A549 (cell line): ENCODE measurements around the gene TBCE. TPM values are rescaled to one million over a fixed set of nuclear protein-coding genes. Genes with fewer than 3 reads are reported as not detected.

Experiments used
- ESRRA ChIP-seq: fragments of 150-350 bp; IDR thresholded peaks from 2 replicates; pipeline ENCODE4 v1.6.1; 2014; ENCODE audit warnings: mild to moderate bottlenecking, low read length, borderline replicate concordance
- FOSL2 ChIP-seq, 2 experiments: fragments of 450-650 bp in 1 of 2; fragments of >200 bp in 1 of 2; sonication (Bioruptor Twin) in 1 of 2; formaldehyde crosslinking; IDR thresholded peaks; 2 replicates each; pipeline versions ENCODE4 v1.5.0 to v1.6.1; 2016 to 2020; ENCODE audit warnings: mild to moderate bottlenecking in 1 of 2, moderate library complexity in 1 of 2
- FOXS1 ChIP-seq: fragments of 250-450 bp; sonication (Bioruptor Pico); IDR thresholded peaks from 2 replicates; pipeline ENCODE4 v1.5.0; 2020; ENCODE audit warnings: mild to moderate bottlenecking, moderate library complexity
- HOXA7 ChIP-seq: fragments of 250-450 bp; sonication (Bioruptor Pico); IDR thresholded peaks from 2 replicates; pipeline ENCODE4 v1.5.0; 2020; ENCODE audit warnings: mild to moderate bottlenecking, moderate library complexity
- HOXB13 ChIP-seq: fragments of 250-450 bp; sonication (Bioruptor Pico); IDR thresholded peaks from 2 replicates; pipeline ENCODE4 v1.5.0; 2020; ENCODE audit warnings: low read depth, mild to moderate bottlenecking, moderate library complexity
- HOXB5 ChIP-seq: fragments of 250-450 bp; sonication (Bioruptor Pico); IDR thresholded peaks from 2 replicates; pipeline ENCODE4 v1.5.0; 2020; ENCODE audit warnings: mild to moderate bottlenecking, moderate library complexity
- MAZ ChIP-seq: fragments of 150-350 bp; IDR thresholded peaks from 2 replicates; pipeline ENCODE4 v1.6.1; 2014; ENCODE audit warnings: antibody characterized with exemption, low read depth, low read length, borderline replicate concordance
- NFE2L2 ChIP-seq: fragments of 150-350 bp; conservative IDR thresholded peaks from 2 replicates; pipeline ENCODE4 v1.6.1; 2014; ENCODE audit warnings: low read length
- NPAS2 ChIP-seq: fragments of 250-450 bp; sonication (Bioruptor Pico); IDR thresholded peaks from 2 replicates; pipeline ENCODE4 v1.8.0; 2022; ENCODE audit warnings: mild to moderate bottlenecking, moderate library complexity, borderline replicate concordance
- NR3C1 ChIP-seq: fragments of >200 bp; sonication (Bioruptor Twin); formaldehyde crosslinking; IDR thresholded peaks from 3 replicates; pipeline ENCODE4 v1.6.1; 2017
- PHF8 ChIP-seq: fragments of 200-600 bp; sonication (generic); IDR thresholded peaks from 2 replicates; pipeline ENCODE4 v1.6.1; 2016; ENCODE audit warnings: low read depth, mild to moderate bottlenecking, antibody characterized with exemption, moderate library complexity, borderline replicate concordance
- RCOR1 ChIP-seq: fragments of 150-350 bp; IDR thresholded peaks from 2 replicates; pipeline ENCODE4 v1.6.1; 2014; ENCODE audit warnings: antibody characterized with exemption, low read length, low read depth
- RNF2 ChIP-seq: fragments of 200-600 bp; sonication (generic); IDR thresholded peaks from 2 replicates; pipeline ENCODE4 v1.6.1; 2016; ENCODE audit warnings: low read depth, mild to moderate bottlenecking, antibody characterized with exemption, moderate library complexity, borderline replicate concordance
- SMC3 ChIP-seq: fragments of >200 bp; sonication (Bioruptor Twin); formaldehyde crosslinking; IDR thresholded peaks from 3 replicates; pipeline ENCODE4 v1.6.1; 2018; ENCODE audit warnings: inconsistent platforms
- SREBF2 ChIP-seq: fragments of 450-650 bp; IDR thresholded peaks from 2 replicates; pipeline ENCODE4 v1.6.1; 2014; ENCODE audit warnings: mild to moderate bottlenecking, moderate library complexity
- TP53 ChIP-seq: fragments of 250-450 bp; sonication (Bioruptor Pico); IDR thresholded peaks from 2 replicates; pipeline ENCODE4 v1.5.0; 2021; ENCODE audit warnings: mild to moderate bottlenecking, moderate library complexity
- ZC3H11A ChIP-seq: fragments of 450-650 bp; IDR thresholded peaks from 2 replicates; pipeline ENCODE4 v1.6.1; 2014; ENCODE audit warnings: antibody characterized with exemption, mild to moderate bottlenecking
- ZFP36 ChIP-seq: fragments of 450-650 bp; IDR thresholded peaks from 2 replicates; pipeline ENCODE4 v1.6.1; 2014; ENCODE audit warnings: borderline replicate concordance; ENCODE audit not compliant: partially characterized antibody
- polyA plus RNA-seq, 4 experiments: library from polyadenylated mRNA; depleted of rRNA in 3 of 4; stranded (reverse); fragments of >200 nt; fragmentation: RNase III in 1 of 4; extraction: RNeasy Plus Mini Kit Qiagen cat#74134 plus additional on column Dnase treatment in 1 of 4; gene quantifications; 2 replicates in 3 of 4; 3 replicates in 1 of 4; pipeline ENCODE4 v1.2.3, GENCODE V29; 2011 to 2017
- TF ChIP-seq, protein P1 (sequence below): fragments of 250-450 bp; sonication (Bioruptor Pico); IDR thresholded peaks from 2 replicates; pipeline ENCODE4 v1.5.0; 2021; ENCODE audit warnings: mild to moderate bottlenecking, moderate library complexity, borderline replicate concordance
- TF ChIP-seq, protein P2 (sequence below): fragments of 450-650 bp; IDR thresholded peaks from 2 replicates; pipeline ENCODE4 v1.6.1; 2014; ENCODE audit warnings: antibody characterized with exemption
- TF ChIP-seq, protein P3 (sequence below): IDR thresholded peaks from 2 replicates; pipeline ENCODE4 v1.6.1; 2012
- TF ChIP-seq, protein P4 (sequence below): fragments of >200 bp; sonication (Bioruptor Twin); formaldehyde crosslinking; IDR thresholded peaks from 2 replicates; pipeline ENCODE4 v1.6.1; 2016
- TF ChIP-seq, protein P5 (sequence below): IDR thresholded peaks from 2 replicates; pipeline ENCODE4 v1.6.1; 2012
- TF ChIP-seq, protein P6 (sequence below): fragments of 200-600 bp; sonication (generic); IDR thresholded peaks from 2 replicates; pipeline ENCODE4 v1.6.1; 2016; ENCODE audit warnings: antibody characterized with exemption, mild to moderate bottlenecking, moderate library complexity

The TBCE gene
- polyA plus RNA-seq, 2 of the 4 experiments (the other 2 are of a cell fraction) = 45.1 to 65.2 TPM

DNA sequence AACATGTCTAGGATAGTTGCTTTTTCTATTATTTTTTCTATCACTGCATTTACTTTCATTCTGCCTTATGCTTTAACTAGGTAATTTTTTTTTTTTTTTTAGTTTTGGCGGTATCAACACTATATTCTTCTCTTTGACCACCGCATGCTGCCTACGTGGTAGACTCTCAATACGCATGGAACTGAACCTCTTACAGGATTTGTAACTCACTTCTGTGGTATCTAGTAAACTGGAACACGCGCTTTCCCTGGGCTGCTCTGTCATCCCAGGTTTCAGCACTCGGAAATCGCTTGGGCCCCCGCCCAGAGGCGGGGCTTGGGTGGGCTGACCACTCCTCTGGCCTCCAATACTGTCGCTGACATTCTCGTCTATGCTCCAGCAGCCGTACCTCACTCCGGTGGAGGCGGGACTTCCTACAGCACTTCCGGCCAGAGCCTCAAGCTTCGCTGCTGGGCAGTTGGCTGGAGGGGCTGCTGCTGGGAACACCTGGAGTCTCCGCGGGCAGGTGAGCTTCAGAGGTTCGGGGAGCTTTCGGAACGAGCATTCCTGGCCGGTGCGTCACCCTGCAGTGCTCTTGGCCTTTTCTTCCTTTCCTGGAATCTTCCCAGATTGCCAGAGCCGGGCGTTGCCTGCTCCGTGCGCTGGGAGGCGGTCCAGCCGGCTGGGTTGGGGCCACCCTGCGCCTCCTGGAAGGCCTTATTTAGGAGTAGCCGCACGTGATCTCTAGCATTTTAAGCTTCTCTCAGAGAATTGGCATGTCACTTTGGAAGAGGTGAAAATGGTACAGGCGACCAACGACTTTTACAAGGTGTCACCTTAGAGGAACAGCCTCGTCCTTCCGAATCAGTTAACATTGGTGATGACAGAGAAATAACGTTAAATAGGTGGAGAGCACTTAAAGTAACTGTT, at the start of gene TBCE (continued):
- TF ChIP-seq MAZ = no peak
- no peak for TF ChIP-seq NFE2L2
- no peak for TF ChIP-seq RCOR1
- TF ChIP-seq SMC3 = no peak
- TF ChIP-seq, protein P1, sequence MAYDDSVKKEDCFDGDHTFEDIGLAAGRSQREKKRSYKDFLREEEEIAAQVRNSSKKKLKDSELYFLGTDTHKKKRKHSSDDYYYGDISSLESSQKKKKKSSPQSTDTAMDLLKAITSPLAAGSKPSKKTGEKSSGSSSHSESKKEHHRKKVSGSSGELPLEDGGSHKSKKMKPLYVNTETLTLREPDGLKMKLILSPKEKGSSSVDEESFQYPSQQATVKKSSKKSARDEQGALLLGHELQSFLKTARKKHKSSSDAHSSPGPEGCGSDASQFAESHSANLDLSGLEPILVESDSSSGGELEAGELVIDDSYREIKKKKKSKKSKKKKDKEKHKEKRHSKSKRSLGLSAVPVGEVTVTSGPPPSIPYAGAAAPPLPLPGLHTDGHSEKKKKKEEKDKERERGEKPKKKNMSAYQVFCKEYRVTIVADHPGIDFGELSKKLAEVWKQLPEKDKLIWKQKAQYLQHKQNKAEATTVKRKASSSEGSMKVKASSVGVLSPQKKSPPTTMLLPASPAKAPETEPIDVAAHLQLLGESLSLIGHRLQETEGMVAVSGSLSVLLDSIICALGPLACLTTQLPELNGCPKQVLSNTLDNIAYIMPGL = no peak
- TF ChIP-seq ESRRA = no peak
- TF ChIP-seq HOXB13 (CRISPR knock-in tag) = no peak; the same call in 1 of the 2 replicates
- TF ChIP-seq, protein P2, sequence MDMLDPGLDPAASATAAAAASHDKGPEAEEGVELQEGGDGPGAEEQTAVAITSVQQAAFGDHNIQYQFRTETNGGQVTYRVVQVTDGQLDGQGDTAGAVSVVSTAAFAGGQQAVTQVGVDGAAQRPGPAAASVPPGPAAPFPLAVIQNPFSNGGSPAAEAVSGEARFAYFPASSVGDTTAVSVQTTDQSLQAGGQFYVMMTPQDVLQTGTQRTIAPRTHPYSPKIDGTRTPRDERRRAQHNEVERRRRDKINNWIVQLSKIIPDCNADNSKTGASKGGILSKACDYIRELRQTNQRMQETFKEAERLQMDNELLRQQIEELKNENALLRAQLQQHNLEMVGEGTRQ = peak; percentile 77
- no peak for TF ChIP-seq FOSL2 (IDR thresholded peaks at IDR 0.05)
- TF ChIP-seq FOSL2 (CRISPR knock-in tag; IDR thresholded peaks at IDR 0.05) = peak; percentile 54; the same call in 1 of the 2 replicates
- no peak for TF ChIP-seq NPAS2
- TF ChIP-seq, protein P3, sequence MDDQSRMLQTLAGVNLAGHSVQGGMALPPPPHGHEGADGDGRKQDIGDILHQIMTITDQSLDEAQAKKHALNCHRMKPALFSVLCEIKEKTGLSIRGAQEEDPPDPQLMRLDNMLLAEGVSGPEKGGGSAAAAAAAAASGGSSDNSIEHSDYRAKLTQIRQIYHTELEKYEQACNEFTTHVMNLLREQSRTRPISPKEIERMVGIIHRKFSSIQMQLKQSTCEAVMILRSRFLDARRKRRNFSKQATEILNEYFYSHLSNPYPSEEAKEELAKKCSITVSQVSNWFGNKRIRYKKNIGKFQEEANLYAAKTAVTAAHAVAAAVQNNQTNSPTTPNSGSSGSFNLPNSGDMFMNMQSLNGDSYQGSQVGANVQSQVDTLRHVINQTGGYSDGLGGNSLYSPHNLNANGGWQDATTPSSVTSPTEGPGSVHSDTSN = peak; percentile 72; the same call in 1 of the 2 replicates
- TF ChIP-seq, protein P4, sequence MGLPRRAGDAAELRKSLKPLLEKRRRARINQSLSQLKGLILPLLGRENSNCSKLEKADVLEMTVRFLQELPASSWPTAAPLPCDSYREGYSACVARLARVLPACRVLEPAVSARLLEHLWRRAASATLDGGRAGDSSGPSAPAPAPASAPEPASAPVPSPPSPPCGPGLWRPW = no peak
- TF ChIP-seq TP53 = 0 out of 2 replicates have a peak, but pooled peaks have one; percentile 23
- TF ChIP-seq ZC3H11A = no peak
- TF ChIP-seq RNF2 = no peak
- TF ChIP-seq, protein P5, sequence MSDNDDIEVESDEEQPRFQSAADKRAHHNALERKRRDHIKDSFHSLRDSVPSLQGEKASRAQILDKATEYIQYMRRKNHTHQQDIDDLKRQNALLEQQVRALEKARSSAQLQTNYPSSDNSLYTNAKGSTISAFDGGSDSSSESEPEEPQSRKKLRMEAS = peak; percentile 80
- TF ChIP-seq PHF8 = no peak; the same call in none of the 2 replicates
- no peak for TF ChIP-seq NR3C1
- TF ChIP-seq ZFP36 = no peak
- no peak for TF ChIP-seq HOXB5
- TF ChIP-seq, protein P6, sequence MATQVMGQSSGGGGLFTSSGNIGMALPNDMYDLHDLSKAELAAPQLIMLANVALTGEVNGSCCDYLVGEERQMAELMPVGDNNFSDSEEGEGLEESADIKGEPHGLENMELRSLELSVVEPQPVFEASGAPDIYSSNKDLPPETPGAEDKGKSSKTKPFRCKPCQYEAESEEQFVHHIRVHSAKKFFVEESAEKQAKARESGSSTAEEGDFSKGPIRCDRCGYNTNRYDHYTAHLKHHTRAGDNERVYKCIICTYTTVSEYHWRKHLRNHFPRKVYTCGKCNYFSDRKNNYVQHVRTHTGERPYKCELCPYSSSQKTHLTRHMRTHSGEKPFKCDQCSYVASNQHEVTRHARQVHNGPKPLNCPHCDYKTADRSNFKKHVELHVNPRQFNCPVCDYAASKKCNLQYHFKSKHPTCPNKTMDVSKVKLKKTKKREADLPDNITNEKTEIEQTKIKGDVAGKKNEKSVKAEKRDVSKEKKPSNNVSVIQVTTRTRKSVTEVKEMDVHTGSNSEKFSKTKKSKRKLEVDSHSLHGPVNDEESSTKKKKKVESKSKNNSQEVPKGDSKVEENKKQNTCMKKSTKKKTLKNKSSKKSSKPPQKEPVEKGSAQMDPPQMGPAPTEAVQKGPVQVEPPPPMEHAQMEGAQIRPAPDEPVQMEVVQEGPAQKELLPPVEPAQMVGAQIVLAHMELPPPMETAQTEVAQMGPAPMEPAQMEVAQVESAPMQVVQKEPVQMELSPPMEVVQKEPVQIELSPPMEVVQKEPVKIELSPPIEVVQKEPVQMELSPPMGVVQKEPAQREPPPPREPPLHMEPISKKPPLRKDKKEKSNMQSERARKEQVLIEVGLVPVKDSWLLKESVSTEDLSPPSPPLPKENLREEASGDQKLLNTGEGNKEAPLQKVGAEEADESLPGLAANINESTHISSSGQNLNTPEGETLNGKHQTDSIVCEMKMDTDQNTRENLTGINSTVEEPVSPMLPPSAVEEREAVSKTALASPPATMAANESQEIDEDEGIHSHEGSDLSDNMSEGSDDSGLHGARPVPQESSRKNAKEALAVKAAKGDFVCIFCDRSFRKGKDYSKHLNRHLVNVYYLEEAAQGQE = no peak
- no peak for TF ChIP-seq FOXS1 (CRISPR knock-in tag)
- no peak for TF ChIP-seq SREBF2
- no peak for TF ChIP-seq HOXA7 (CRISPR knock-in tag)
- TF ChIP-seq, all 56 proteins: peak for 13
